Inflammatory macrophage treated with lipopolysaccharide for 1 hour (primary cell): ENCODE results near the gene GCK.

ENCODE experiments used
- DNase-seq, 2 donors: peaks; one replicate each; pipeline ENCODE4 v3.0.0-alpha.2; 2020 to 2022

The GCK gene

DNA sequence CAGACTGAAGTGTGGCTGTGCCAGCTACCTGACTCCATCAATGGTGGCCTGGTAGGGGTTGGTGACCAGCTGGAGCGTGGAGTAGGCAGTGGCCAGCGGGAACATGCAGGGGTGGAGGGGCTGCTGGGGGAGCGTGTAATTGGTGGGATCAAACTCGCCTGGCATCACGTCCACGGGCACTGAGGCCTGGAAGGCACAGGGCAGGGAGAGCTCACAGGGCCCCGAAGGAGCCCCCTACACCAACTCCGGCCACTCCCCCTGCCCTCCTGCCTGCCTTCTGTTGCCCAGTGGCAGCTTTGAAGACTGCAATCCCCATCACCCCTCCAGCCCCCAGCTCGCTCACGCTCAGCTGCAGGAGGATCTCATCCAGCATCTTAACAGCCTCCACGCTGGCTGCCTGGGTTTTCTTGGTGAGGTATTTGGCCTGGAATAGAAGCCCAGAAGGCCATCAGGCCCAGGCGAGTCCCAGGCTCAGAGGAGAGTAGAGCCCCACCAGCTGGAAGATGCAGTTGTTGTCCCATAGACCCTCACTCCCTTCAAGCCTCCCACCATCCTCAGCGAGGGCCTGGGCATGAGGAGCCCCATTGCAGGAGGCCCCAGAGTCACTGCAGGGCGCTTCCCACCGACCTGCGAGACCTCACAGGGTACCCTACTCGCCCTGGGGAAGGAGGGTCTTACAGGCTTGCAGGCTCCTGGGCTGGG, 73.0 kb downstream of the GCK start:
- no peak for DNase-seq

GRCh38 chr7:44114586-44115310, 74.5 kb downstream of the GCK start:
- no peak for DNase-seq

DNA sequence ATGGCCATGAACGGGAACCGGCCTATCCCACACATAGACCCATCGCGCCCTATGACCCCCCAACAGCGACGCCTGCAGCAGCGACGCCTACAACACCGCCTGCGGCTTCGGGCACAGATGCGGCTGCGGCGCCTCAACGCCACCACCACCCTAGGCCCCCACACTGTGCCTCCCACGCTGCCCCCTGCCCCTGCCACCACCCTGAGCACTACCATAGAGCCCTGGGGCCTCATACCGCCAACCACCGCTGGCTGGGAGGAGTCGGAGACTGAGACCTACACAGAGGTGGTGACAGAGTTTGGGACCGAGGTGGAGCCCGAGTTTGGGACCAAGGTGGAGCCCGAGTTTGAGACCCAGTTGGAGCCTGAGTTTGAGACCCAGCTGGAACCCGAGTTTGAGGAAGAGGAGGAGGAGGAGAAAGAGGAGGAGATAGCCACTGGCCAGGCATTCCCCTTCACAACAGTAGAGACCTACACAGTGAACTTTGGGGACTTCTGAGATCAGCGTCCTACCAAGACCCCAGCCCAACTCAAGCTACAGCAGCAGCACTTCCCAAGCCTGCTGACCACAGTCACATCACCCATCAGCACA, 75.4 kb downstream of the GCK start:
- no peak for DNase-seq

DNA sequence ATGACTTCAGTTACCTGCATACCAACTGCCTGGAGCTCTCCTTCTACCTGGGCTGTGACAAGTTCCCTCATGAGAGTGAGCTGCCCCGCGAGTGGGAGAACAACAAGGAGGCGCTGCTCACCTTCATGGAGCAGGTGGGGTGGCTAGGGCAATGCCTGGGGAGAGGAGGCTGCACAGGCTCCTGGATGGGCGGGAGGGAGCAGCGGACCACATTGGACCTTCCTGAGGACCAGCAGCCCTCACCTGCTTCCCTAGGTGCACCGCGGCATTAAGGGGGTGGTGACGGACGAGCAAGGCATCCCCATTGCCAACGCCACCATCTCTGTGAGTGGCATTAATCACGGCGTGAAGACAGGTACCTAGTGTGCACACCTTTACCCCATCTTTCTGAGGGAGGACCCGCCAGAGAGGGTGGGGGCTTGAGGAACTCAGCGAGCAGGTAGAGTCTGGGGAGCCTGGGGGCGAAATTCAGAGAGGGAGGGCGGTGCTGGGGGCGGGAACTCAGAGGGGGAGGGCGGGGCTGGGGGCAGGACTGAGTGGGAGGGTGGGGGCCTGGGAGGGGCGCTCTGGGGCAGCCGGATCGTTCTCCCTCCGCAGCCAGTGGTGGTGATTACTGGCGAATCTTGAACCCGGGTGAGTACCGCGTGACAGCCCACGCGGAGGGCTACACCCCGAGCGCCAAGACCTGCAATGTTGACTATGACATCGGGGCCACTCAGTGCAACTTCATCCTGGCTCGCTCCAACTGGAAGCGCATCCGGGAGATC, 76.1 kb downstream of the GCK start:
- DNase-seq: no peak

DNA sequence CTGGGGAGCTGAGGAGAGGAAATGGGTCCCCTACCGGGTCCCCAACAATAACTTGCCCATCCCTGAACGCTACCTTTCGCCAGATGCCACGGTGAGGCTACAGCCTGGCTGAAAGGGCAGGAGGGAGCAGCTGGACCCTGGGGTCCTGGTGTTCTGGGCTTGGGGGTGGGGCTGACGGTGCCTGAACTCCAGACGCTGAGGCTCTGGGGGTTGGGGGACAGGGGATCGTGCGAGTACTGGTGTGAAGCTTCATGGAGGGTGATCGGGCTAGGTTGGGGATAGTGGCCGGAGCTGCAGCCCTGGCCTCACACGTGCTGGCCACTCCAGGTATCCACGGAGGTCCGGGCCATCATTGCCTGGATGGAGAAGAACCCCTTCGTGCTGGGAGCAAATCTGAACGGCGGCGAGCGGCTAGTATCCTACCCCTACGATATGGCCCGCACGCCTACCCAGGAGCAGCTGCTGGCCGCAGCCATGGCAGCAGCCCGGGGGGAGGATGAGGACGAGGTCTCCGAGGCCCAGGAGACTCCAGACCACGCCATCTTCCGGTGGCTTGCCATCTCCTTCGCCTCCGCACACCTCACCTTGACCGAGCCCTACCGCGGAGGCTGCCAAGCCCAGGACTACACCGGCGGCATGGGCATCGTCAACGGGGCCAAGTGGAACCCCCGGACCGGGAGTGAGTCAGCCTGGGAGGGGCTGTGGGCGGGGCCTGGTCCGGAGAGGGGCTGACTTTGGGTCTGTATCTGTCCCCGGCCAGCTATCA, 76.8 kb downstream of the GCK start:
- no peak for DNase-seq

DNA sequence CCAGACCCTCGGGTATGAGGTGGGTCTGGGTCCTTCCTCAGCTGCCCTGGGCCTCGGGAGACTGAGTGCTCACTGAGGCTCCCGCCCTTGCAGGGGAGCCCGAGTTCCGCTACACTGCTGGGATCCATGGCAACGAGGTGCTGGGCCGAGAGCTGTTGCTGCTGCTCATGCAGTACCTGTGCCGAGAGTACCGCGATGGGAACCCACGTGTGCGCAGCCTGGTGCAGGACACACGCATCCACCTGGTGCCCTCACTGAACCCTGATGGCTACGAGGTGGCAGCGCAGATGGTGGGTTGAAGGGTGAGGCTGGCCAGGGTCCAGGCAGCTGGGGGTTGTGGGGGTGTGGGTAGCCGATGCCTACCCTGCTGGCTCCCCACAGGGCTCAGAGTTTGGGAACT, 77.5 kb downstream of the GCK start:
- no peak for DNase-seq

DNA sequence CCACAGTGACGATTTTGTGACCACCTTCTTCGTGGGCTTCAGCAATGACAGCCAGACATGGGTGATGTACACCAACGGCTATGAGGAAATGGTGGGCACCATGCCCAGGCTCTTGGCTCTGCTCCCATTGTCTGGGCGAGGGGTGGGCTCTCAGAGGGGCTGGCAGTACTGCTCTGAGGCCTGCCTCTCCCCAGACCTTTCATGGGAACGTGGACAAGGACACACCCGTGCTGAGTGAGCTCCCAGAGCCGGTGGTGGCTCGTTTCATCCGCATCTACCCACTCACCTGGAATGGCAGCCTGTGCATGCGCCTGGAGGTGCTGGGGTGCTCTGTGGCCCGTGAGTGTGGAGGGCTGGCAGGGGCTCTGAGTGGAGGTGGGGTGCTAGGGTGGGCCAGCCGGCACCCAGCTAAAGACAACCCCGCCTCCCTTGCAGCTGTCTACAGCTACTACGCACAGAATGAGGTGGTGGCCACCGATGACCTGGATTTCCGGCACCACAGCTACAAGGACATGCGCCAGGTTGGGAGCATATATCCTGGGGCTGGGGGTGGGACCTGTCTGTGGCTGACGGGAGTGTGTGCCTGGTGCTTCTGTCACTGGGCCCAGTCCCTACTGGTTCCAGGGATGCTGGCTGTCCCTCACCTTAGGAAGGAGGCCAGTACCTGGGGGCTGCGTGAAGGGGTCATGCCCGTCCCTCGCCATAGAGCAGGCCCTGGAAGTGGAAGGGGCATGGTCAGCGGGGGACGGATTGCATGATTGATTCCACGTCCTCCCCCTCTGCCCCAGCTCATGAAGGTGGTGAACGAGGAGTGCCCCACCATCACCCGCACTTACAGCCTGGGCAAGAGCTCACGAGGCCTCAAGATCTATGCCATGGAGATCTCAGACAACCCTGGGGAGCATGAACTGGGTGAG, 78.3 kb downstream of the GCK start:
- DNase-seq: no peak

DNA sequence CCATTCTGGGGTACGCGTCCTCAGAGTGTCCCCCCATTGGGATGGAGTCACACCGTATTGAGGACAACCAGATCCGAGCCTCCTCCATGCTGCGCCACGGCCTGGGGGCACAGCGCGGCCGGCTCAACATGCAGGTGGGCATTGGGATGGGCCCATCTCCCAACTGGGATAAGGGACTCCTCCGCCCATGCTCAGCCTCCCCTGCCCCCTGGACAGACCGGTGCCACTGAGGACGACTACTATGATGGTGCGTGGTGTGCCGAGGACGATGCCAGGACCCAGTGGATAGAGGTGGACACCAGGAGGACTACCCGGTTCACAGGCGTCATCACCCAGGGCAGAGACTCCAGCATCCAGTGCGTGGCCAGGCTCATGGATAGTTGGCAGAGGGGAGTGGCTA, 79.2 kb downstream of the GCK start:
- DNase-seq: no peak

- DNase-seq: no peak
Measured at GRCh38 chr7:44108768-44109750, 80.2 kb downstream of the GCK start.

- DNase-seq: no peak
Measured at GRCh38 chr7:44107961-44108767, 81.1 kb downstream of the GCK start.

- DNase-seq: no peak
Measured at GRCh38 chr7:44107116-44107960, 81.9 kb downstream of the GCK start.

DNA sequence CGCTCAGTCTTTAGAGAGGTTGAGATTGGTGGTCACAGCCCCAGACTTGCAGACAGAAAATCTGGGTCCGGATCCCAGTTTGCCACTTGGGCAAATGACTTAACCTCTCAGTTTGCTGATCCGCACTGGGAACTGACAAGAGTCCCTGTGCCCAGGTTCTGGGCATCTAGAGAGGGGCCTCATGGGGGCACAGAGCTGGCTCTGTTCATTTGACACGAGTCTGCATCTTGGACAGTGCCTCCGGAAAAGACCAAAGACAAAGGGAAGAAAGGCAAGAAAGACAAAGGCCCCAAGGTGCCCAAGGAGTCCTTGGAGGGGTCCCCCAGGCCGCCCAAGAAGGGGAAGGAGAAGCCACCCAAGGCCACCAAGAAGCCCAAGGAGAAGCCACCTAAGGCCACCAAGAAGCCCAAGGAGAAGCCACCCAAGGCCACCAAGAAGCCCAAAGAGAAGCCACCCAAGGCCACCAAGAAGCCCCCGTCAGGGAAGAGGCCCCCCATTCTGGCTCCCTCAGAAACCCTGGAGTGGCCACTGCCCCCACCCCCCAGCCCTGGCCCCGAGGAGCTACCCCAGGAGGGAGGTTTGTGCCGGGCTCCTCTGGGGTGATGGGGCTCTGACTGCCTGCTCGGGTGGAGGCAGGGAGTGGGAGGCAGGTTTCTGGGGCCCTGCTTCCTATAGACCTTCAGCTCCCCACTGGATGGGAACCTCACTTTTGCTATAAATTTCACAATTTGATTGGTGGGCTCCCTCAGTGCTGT, 82.8 kb downstream of the GCK start:
- no peak for DNase-seq

DNA sequence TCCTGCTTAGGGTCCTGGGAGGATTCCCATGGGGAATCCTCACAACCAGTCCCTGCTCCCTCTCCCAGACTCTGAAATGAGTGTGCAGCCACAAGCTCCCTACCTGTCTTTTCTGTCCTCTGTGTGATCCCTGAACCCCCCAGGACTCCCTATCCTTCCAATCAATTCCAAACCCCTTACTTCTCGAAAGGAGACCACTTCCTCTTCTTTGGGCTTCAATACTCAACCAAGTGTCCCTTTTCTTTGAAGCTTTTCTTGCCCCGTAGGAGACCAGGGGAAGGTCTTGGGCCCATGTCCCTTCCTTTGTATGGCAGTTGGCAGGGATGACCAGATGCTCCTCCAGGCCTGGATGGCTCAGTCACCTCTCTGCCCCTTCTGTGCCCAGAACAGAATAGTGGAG, 83.4 kb downstream of the GCK start:
- no peak for DNase-seq

DNA sequence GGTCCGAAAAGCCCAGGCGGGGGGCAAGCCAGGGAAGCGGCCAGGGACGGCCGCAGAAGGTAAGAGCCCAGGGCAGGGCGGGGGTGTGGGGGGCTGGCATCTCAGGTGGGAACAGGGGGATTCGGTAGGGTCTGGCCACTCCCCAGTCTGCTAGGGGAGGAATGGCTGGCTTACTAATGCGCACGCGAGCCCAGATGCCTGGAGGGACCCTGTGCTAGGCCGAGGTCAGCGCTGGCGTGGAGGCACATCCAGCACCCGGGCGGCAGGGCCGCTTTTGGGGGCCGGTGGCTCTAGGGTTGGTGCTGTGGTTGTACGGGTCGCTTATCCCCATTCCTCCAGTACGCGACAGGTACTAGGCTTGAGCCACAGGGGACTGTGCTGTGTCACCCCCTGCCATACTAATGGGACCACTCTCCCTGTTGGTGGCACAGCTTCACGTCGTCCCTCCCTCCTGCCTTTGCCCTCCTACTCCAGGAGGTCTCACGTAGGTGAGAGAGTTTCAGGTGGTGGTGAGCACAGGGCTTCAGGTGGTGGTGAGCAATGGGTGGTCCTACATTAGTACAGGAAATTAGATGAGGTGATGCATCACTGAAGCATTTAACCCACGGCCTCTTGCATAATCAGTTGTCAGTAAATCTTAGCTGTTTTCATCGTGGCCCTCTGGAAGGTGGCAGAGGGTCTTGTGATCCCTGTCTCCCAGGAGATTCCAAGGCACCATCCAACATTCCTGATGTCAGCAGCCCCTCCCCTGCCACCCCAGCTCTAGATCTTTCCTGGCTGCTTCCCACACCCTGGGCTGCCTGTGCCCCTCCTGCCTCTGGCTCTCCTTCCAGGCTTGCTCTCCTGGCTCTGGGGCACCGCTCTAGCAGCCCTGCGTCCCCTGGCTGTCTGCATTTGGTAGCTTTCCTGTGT, 84.1 kb downstream of the GCK start:
- no peak for DNase-seq

DNA sequence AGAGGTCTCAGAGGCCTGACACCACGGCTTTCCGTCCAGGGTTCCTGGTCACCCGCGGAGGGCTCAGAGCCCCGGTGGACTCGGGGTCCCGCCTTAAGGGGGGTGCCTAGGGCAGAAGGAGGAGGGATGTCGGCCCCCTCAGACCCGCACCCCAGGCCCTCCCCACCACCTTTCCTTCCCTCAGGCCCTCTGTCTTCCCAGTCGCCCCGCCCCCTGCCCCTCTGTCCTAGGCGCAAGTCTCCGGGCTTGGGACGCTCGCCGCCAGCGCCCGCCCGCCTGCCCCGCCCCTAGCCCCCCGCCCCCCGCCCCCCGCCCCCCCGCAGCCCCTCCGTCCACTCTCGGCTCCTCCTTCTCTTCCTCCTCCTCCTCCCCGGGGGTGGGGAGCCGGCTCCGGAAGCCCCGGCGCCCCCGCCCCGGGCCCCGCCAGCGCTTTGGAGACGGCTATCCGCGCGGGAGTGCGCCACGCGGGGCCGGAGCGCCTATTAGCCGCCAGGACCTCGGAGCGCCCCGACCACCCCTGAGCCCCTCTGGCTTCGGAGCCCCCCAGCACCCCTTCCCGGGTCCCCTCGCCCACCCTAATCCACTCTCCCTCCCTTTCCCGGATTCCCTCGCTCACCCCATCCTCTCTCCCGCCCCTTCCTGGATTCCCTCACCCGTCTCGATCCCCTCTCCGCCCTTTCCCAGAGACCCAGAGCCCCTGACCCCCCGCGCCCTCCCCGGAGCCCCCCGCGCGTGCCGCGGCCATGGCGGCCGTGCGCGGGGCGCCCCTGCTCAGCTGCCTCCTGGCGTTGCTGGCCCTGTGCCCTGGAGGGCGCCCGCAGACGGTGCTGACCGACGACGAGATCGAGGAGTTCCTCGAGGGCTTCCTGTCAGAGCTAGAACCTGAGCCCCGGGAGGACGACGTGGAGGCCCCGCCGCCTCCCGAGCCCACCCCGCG, 85.0 kb downstream of the GCK start, which contains the start of gene AEBP1:
Gene AEBP1, plus strand, starts transcription at position 423 of the 937 bp plus-strand sequence. Its CDS starts 321 bp downstream, at position 744.
- DNase-seq: no peak
